IPS-18c (cell line): ENCODE data around the gene PCK2.

Experiments used
- H3K4me3 ChIP-seq: 2 replicates; pipeline ENCODE4 v1.7.0; 2013; ENCODE audit warnings: low read depth, mild to moderate bottlenecking, low read length, moderate library complexity; ENCODE audit not compliant: insufficient read depth
- H3K9me3 ChIP-seq: one replicate; pipeline ENCODE4 v1.6.1; 2013; ENCODE audit warnings: mild to moderate bottlenecking, low read length, moderate library complexity; ENCODE audit not compliant: control insufficient read depth, insufficient read depth

Gene PCK2

DNA sequence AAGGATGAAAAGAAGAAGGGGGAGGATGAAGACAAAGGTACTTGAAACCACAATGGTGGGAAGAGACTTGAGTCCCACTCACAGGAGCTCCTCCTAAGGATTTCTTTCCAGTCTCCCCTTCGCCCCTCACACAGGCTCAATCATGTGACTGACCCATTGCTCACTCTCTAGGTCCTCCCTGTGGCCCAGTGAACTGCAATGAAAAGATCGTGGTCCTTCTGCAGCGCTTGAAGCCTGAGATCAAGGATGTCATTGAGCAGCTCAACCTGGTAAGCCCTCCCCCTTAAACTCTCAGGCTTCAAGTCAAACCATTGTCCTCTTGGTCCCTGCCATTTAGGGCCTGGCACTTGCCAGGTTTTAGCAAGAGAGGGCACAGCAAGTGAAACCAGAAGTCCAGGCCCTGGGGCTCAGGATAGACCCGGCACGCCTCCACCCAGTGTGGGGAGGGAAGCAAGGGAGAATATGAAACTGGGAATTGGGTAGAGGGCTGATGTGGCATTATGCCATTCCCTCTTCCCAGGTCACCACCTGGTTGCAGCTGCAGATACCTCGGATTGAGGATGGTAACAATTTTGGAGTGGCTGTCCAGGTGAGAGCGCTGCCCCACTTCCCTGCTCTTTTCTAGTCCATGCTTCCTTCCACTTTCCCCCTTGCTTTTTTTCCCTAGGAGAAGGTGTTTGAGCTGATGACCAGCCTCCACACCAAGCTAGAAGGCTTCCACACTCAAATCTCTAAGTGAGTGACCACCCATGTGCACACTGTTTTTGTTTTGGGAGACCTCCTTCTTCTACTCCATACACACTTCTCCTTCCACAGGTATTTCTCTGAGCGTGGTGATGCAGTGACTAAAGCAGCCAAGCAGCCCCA lies 43.7 kb downstream of the PCK2 start:
- Histone ChIP-seq H3K4me3 (no peak overlapping the region; the same call in 1 of the 2 replicates), H3K9me3 (no peaks in the 10 kb centered on the region)

DNA sequence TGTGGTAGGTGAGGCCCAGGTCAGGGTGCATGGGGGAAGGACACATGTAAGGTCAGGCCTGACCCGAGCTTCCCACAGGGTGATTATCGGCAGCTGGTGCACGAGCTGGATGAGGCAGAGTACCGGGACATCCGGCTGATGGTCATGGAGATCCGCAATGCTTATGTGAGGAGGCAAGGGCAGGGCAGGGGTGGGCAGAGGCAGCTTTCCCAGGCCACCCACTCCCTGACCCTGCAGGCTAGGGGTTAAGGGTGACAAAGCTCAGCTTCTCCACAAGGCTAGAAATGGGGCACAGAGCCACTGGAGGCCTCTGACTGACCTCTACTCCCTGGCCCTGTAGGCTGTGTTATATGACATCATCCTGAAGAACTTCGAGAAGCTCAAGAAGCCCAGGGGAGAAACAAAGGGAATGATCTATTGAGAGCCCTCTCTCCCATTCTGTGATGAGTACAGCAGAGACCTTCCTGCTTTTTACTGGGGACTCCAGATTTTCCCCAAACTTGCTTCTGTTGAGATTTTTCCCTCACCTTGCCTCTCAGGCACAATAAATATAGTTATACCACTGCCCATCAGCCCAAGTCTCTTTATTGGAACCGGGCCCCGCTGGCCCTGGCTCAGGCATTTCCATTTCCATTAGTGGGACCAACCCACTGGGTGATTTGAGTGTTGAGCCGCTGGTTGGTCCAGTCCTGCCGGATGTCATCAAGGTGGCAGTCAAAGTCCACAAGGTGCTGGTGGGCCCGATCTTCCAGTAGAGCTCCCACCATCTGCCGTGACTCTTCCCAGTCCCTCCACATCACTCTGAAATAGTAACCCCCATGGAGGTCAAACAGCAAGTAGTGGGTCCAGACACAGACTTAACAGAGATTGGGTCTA lies 44.5 kb downstream of the PCK2 start:
- Histone ChIP-seq H3K9me3 (no peaks in the 10 kb centered on the region), H3K4me3 (no peak overlapping the region)

DNA sequence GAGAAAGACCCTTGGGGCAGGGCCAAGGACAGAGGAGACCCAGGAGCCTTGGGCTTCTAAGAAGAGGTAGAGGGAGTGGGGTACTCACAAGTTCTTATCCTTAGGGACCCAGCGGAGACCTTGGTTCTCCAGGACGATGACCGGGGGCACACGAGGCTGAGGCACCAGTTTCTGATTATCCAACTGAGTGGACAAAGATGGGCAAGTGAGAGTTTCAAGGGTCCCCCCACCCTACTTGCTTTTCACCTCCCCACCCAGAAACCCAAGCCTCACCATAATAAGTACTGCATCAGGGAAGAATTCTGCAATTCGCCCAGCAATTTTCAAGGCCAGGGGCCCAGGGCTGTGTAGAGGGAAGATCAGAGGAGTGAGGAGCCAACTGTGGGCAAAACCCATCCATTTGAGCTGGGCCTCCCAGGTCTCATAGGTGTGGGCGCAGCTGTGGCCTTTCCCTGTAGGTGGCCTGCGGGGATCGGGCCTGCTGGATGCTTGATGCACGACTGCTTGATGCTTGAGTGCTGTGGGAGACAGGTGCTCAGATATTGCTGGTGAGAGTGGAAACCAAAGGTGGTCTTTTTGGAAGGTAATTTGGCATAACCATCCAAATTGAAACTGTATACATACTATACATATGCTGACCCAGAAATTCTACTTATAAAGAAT lies 45.3 kb downstream of the PCK2 start:
- H3K4me3 ChIP-seq, result peak overlapping the region; percentile 15
- H3K9me3 ChIP-seq, result no peaks in the 10 kb centered on the region

DNA sequence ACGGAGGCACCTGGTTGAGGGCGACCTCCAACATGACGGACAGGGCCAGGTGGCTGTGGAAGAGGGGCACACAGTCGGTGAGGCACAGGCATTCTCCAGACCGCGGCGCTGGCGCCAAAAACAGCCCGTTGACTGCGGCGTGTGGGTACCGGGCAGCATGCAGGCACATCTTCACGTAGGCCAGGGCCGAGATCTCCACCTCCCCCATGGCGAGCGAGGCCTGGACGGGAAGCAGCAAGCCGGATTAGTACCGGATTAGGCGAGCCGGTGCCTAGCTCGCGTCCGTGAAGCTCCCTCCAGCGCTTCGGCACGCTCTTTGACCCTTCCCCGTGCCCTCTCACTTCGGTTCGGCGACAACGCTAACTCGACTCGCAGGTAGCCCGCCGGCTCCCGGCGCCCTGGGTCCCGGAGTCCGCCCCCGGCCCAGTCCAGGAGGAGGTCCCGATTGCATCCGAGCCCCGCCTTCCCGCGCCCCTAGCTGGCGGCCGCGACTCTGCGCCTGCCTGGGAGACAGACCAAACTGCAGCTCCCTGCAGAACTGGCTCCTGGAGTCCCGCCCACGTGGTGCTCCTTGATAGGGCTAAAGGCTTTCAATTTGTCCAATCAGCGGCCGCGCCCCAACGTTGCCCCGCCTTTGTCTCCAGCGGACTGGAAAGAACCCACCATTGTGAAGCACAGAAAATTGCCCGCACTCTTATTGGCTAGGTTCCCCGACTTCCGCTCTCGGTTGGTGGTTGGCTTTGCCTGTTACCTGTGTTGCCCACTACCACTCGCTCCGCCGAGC lies 47.2 kb downstream of the PCK2 start, which contains the start of gene EMC9:
TSS of gene EMC9 (minus strand) at position 495 of the 784 bp plus-strand sequence. CDS start at position 208, 287 bp downstream.
- no peaks in the 10 kb centered on the region for H3K9me3 ChIP-seq
- peak within 1 kb of the TSS; percentile 73 for H3K4me3 ChIP-seq

DNA sequence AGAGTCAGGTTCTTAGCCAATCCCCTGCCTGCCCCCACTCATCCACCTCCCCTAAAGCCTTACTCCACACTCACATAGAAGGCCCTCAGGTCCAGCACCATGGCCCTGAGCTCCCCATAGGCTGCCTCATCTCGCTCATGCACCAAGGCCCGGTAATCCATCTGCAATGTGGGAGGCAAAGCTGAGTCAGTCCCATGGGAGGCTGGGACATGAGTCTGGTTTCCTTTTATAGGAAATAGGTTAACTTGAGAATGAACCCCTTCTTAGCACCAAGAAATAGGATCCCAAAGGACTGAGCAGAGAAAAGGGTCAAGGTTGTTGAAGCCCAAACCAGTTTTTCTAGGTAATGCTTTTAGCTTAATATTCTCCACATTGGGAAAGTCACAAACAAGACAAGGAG lies 49.4 kb downstream of the PCK2 start:
- no peaks in the 10 kb centered on the region for H3K9me3 ChIP-seq

DNA sequence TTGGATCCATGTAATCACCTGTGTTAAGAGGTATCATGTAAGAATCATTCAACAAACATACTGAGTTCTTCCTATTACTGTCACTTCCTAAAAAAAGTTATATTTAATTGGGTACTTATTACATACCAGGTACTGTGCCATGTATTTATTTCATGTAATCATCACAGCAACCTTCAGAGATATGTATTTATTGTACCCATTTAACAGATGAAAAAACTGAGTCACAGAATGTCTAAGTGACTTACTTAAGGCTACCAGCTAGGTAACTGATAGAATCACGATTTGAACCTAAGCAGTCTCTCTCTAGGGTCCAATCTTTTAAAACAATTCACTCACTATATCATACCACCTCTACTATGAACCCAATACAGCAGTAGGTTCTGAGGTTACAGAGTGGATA lies 50.3 kb downstream of the PCK2 start:
- no peak overlapping the region for H3K4me3 ChIP-seq

More for the DNA sequence above, 49.4 kb downstream of the PCK2 start:
- H3K4me3 ChIP-seq, result no peak overlapping the region

DNA sequence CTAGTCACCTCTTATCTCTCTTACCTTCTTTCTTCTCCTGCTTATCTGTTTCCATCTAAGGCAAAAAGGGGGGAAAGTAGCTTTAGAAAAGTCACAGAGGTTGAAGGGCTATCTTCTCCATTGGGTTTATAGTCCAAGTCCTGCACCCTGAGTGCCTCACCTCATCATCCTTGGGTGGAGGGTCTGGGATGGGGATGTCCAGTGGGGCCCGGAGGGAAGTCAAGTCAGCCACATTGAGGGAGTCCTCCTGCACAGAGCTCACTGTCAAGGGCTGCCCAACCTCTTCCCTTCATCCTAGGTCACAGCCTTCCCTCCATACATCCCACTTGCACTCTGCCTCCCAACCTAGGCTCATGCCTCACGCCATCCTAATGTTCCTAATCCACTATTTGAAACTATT lies 51.1 kb downstream of the PCK2 start:
- peak overlapping the region; percentile 66; the same call in 1 of the 2 replicates for H3K4me3 ChIP-seq
- no peaks in the 10 kb centered on the region for H3K9me3 ChIP-seq

More for the DNA sequence above, 50.3 kb downstream of the PCK2 start:
- no peaks in the 10 kb centered on the region for H3K9me3 ChIP-seq

DNA sequence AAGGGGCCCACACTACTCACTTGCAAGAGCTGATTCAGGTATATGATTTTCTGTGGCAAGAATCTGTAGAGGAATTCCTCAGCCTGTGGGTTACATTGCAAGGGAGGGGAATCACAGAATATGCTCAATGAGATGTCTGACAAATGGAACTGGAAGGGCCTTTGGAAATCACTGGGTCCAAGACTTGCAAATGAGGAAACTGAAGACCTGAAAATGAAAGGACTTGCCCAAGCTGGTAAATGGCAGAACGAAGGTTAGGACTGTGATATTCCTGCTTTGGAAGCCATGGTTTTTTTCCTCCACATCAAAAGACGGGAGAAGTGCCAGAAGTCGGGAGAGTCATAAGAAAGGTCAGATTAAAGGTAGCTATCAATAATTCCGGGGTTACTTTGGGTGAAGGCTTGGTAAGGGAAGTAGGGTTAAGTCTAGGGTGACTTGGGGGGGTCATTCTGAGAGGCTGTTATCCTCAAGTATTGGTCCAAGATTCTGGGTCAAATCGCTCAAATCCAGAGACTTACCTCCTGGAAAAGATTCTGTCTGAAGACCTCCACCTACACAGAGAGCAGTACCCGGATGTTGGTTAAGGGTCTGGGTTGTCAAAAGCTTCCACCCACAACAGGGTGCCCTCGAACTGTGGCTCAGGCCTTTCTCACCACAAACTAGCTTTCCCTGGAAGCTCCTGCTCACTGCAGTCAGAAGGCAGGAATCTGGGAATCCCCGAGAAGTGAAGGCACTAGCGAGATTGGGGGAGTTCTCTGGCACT lies 51.8 kb downstream of the PCK2 start:
- Histone ChIP-seq H3K9me3 (no peaks in the 10 kb centered on the region), H3K4me3 (peak overlapping the region; percentile 66)

DNA sequence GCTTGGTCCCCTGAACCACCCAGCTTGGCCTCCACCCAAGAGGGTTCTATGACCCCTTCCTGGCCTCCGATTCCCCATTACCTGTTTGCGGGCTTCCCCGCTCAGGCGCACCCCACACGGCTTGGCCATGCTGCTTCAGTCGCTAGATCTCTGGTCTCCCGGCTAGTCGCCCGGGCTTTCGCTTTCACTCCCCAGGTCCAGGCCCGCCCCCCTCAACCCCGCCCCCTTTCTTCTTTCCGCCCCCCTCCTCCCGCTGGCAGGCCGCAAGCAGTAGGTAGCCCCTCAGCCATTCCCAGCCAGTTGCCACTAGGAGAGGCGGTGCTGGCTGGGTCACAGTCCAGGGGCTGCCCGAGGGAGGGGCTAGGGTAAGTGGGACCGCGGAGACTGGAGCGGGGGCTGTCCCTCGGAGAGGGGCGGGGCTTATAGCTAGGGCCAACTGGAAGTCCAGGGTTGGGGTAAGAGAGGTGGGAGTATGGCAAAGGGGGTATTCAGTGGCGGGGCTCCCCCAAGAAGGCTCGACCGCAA lies 52.4 kb downstream of the PCK2 start, which contains the start of gene PSME2:
TSS of gene PSME2 (minus strand) at position 158 of the 525 bp plus-strand sequence. CDS start at position 129, 29 bp downstream.
- Histone ChIP-seq H3K9me3 (no peaks in the 10 kb centered on the region), H3K4me3 (peak within 1 kb of the TSS; percentile 94)

DNA sequence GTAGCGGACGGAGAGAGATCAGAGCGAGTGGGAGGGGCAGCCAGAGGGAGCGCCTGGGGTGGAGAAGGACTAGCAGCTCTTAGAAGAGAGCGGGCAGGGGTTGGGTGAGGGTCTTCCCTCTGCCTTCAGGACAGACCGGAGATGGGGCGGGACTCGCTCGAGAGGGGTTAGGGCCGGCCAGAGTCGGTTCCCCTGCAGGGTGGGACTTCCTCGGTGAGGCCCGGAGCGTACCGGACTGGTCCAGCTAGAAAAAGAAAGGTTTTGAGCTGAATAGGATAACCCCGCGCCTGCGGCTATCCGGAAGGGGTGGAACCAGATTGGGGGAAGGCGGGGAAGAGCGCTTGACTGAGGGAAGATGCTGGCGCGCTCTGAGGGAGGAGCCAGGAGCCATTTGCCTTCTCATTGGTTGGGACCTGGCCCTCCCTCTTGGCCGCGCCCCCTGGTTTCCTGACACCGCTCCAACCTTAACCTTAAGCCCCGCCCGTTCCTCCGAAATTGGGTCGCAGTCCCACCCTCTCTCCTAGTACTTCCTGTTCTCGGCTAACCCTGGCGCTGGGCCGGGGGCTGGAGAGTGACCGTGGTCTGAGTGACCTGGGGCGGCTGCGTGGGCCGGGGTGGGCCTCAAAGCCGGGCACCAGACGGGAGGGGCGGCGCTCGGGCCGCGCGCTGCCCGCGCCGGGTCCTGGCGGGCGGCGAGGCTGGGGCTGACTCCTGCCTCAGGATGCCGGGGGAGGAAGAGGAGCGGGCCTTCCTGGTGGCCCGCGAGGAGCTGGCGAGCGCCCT lies 53.1 kb downstream of the PCK2 start, which contains the start of gene RNF31:
TSS of gene RNF31 (plus strand) at position 521 of the 783 bp plus-strand sequence. CDS start at position 722, 201 bp downstream.
- Histone ChIP-seq H3K4me3 (peak within 1 kb of the TSS; percentile 94), H3K9me3 (no peaks in the 10 kb centered on the region)

DNA sequence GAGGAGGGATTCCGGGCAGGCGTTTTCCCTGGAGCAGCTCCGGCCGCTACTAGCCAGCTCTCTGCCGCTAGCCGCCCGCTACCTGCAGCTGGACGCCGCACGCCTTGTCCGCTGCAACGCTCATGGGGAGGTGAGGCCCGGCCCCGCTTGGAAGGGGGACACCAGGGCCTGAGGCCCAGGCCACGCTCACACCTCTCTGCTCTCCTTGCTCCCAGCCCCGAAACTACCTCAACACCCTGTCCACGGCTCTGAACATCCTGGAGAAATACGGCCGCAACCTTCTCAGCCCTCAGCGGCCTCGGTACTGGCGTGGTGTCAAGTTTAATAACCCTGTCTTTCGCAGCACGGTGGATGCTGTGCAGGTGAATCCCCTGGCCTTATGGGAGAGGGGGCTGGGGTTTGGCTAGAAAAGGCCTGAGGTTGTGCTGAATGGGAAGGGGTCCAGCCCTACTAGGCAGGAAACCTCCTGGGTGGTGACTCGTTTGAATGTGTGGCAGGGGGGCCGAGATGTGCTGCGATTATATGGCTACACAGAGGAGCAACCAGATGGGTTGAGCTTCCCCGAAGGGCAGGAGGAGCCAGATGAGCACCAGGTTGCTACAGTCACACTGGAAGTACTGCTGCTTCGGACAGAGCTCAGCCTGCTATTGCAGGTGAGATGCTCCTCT lies 53.8 kb downstream of the PCK2 start:
- Histone ChIP-seq H3K9me3 (no peaks in the 10 kb centered on the region), H3K4me3 (peak overlapping the region; percentile 94)

DNA sequence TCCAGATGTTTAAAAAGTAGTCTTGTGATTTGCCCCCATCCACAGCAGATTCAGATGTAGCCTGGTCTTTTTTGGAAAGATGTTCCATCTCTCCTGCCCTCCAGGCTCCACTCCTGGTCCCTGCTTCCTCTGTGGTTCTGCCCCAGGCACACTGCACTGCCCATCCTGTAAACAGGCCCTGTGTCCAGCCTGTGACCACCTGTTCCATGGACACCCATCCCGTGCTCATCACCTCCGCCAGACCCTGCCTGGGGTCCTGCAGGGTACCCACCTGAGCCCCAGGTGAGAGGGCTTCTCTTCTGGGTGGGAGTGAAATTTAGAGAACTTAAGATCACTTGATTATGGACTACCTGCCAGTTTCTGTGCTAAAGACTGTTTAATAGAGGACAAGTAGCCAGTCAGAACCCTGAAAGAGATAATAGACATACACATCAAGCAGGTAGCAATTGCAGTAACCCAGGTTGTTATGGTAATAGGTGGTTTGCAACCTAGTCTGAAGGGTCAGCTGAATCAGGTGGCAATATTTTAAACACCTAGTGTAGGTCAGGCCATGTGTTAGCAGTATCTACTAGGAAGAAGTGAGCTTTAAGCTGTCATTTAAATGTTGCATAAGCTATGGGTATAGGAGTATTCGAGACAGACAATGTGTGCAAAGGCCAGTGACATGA lies 55.3 kb downstream of the PCK2 start:
- H3K4me3 ChIP-seq, result no peak overlapping the region

DNA sequence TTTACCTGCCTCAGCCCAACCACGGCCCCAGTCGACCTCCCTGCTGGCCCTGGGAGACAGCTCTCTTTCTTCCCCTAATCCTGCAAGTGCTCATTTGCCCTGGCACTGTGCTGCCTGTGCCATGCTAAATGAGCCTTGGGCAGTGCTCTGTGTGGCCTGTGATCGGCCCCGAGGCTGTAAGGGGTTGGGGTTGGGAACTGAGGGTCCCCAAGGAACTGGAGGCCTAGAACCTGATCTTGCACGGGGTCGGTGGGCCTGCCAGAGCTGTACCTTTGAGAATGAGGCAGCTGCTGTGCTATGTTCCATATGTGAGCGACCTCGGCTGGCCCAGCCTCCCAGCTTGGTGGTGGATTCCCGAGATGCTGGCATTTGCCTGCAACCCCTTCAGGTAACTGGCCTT lies 56.0 kb downstream of the PCK2 start:
- no peaks in the 10 kb centered on the region for H3K9me3 ChIP-seq
- no peak overlapping the region for H3K4me3 ChIP-seq

More for the DNA sequence above, 55.3 kb downstream of the PCK2 start:
- H3K9me3 ChIP-seq, result no peaks in the 10 kb centered on the region

DNA sequence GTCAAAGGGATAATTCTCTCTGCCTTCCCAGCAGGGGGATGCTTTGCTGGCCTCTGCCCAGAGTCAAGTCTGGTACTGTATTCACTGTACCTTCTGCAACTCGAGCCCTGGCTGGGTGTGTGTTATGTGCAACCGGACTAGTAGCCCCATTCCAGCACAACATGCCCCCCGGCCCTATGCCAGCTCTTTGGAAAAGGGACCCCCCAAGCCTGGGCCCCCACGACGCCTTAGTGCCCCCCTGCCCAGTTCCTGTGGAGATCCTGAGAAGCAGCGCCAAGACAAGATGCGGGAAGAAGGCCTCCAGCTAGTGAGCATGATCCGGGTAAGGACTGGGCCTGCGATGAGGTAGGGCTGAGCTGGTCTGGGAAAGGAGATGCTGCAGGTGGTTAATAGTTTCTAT lies 56.5 kb downstream of the PCK2 start:
- Histone ChIP-seq H3K9me3 (no peaks in the 10 kb centered on the region), H3K4me3 (no peak overlapping the region)
